ENCODE results near the gene JAK1.

DNA sequence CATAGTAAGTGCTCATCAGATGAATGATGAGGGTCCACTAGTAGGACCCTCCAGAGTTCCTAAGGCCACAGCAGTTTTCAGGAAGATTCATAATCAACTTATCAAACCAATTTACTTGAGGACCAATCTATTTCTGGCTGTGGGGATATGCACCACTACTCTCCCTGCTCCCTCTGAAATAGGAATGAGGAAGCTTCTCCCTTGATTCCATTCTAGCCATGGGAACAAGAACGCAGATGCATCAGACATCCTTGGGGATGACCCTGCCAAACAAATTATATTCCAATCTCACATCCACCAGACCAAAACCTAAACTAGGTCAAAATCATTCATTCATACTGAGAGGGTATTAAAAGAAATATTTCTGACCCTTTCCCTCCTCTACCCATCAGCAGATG lies 31.5 kb downstream of the JAK1 start:
- TF ChIP-seq, protein P1, sequence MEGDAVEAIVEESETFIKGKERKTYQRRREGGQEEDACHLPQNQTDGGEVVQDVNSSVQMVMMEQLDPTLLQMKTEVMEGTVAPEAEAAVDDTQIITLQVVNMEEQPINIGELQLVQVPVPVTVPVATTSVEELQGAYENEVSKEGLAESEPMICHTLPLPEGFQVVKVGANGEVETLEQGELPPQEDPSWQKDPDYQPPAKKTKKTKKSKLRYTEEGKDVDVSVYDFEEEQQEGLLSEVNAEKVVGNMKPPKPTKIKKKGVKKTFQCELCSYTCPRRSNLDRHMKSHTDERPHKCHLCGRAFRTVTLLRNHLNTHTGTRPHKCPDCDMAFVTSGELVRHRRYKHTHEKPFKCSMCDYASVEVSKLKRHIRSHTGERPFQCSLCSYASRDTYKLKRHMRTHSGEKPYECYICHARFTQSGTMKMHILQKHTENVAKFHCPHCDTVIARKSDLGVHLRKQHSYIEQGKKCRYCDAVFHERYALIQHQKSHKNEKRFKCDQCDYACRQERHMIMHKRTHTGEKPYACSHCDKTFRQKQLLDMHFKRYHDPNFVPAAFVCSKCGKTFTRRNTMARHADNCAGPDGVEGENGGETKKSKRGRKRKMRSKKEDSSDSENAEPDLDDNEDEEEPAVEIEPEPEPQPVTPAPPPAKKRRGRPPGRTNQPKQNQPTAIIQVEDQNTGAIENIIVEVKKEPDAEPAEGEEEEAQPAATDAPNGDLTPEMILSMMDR (IDR thresholded peaks at IDR 0.05): no peak
- TF ChIP-seq POLR2A (IDR thresholded peaks at IDR 0.05) (no peak), EP300 (IDR thresholded peaks at IDR 0.05) (no peak)
